NB4 (cell line): ENCODE measurements around the gene PLEKHA5.

Experiments
- POLR2A ChIP-seq: IDR thresholded peaks from 2 replicates; pipeline ENCODE4 v1.6.1; 2011; ENCODE audit warnings: mild to moderate bottlenecking; ENCODE audit not compliant: insufficient read length; ENCODE audit errors: extremely low read depth
- TF ChIP-seq, protein P1 (sequence below): IDR thresholded peaks from one replicate; pipeline ENCODE4 v1.5.1; 2012; ENCODE audit warnings: low read depth, low read length
- TF ChIP-seq, protein P2 (sequence below): IDR thresholded peaks from 2 replicates; pipeline ENCODE4 v1.6.1; 2011; ENCODE audit warnings: low read depth, low read length

DNA sequence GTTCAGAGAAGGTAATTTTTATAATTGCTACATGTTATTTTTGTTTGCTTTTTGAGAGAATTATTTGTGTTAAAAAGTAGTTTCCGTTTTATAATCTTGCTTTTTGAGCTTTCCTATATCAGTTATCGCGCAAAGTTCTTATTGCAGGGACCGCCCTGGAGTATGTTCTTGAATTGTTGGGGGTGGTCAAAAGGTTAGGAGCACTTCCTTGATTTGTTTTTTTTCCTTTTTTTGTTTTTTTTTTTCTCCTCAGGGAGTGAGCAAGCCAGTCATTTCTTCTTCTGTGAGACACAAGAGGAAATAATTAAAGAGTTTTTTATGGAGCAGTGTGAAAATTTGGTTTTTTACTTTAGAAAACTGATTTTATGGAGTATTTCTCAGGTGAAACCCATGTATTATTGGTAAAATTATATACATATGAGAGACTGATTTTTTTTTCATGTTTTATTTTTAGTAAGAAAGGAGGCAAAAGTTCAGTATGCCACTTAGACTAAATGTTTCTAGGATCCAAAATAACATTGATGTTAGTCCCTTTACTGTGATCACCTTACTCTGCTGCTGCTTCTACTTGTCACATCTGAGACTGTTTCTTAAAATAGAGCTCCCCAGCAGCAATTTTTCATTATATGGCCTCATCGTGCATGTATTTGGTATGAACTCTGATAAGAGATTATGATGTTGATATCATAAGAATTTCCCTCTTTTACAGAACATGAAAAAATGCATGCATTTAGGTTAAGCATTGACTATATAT lies 26.6 kb downstream of the PLEKHA5 start:
- TF ChIP-seq, protein P1, sequence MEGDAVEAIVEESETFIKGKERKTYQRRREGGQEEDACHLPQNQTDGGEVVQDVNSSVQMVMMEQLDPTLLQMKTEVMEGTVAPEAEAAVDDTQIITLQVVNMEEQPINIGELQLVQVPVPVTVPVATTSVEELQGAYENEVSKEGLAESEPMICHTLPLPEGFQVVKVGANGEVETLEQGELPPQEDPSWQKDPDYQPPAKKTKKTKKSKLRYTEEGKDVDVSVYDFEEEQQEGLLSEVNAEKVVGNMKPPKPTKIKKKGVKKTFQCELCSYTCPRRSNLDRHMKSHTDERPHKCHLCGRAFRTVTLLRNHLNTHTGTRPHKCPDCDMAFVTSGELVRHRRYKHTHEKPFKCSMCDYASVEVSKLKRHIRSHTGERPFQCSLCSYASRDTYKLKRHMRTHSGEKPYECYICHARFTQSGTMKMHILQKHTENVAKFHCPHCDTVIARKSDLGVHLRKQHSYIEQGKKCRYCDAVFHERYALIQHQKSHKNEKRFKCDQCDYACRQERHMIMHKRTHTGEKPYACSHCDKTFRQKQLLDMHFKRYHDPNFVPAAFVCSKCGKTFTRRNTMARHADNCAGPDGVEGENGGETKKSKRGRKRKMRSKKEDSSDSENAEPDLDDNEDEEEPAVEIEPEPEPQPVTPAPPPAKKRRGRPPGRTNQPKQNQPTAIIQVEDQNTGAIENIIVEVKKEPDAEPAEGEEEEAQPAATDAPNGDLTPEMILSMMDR = no peak
- no peak for TF ChIP-seq POLR2A
- TF ChIP-seq, protein P2, sequence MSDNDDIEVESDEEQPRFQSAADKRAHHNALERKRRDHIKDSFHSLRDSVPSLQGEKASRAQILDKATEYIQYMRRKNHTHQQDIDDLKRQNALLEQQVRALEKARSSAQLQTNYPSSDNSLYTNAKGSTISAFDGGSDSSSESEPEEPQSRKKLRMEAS = no peak
